Stomach (tissue), 19 donors: ENCODE measurements around the gene GNG3. TPM values are rescaled to one million over a fixed set of nuclear protein-coding genes. Genes with fewer than 3 reads are reported as not detected.

Experiments
- DNase-seq, 2 donors: peaks; one replicate each; pipeline versions ENCODE4 v3.0.0 to v3.0.0-alpha.2; 2013 to 2019
- H3K27ac ChIP-seq, 5 donors: fragments of 200-600 bp in 4 of 5; sonication (generic) in 4 of 5; one replicate each; pipeline ENCODE4 v1.5.1; 2013 to 2019; ENCODE audit warnings: mild to moderate bottlenecking in 1 of 5, moderate library complexity in 1 of 5
- H3K27me3 ChIP-seq, 3 donors: fragments of 200-600 bp; sonication (generic); one replicate each; pipeline ENCODE4 v1.5.1; 2017 to 2019; ENCODE audit warnings: mixed run types in 1 of 3
- H3K36me3 ChIP-seq, 4 donors: fragments of 200-600 bp; sonication (generic); 1 replicate in 3 of 4; 2 replicates in 1 of 4; pipeline ENCODE4 v1.5.1; 2016 to 2019
- H3K4me1 ChIP-seq, 4 donors: fragments of 200-600 bp; sonication (generic); one replicate each; pipeline ENCODE4 v1.5.1; 2016 to 2019
- H3K4me3 ChIP-seq, 4 donors: fragments of 200-600 bp; sonication (generic) in 3 of 4; one replicate each; pipeline ENCODE4 v1.5.1; 2016 to 2019; ENCODE audit warnings: mild to moderate bottlenecking in 1 of 4
- H3K9me3 ChIP-seq, 4 donors: fragments of 200-600 bp; sonication (generic); one replicate each; pipeline ENCODE4 v1.5.1; 2016 to 2019
- CTCF ChIP-seq, 7 experiments: fragments of 450-650 bp in 4 of 7; fragments of 200-600 bp in 3 of 7; sonication (generic) in 3 of 7; IDR thresholded peaks; one replicate each; pipeline ENCODE4 v1.5.1; 2016 to 2019; ENCODE audit warnings: antibody characterized with exemption in 7 of 7, control low read depth in 2 of 7, mild to moderate bottlenecking in 1 of 7
- EP300 ChIP-seq: sonication (generic); formaldehyde crosslinking; IDR thresholded peaks from one replicate; pipeline ENCODE4 v1.6.1; 2017; ENCODE audit warnings: antibody characterized with exemption
- POLR2A ChIP-seq, 4 donors: fragments of 450-650 bp; IDR thresholded peaks; one replicate each; pipeline ENCODE4 v1.6.1; 2016; ENCODE audit warnings: antibody characterized with exemption in 4 of 4, control low read depth in 2 of 4, mild to moderate bottlenecking in 1 of 4, moderate library complexity in 1 of 4
- POLR2AphosphoS5 ChIP-seq, 3 donors: sonication (generic); formaldehyde crosslinking; IDR thresholded peaks; one replicate each; pipeline ENCODE4 v1.6.1; 2016; ENCODE audit warnings: antibody characterized with exemption in 3 of 3
- whole genome bisulfite sequencing, 5 donors: extraction: QIAGEN DNeasy Blood & Tissue Kit in 3 of 5; methylation state at CpG; one replicate each; pipeline versions ENCODE4 v1.1.5 to v1.1.7; 2013 to 2018; 5-methylcytosine and 5-hydroxymethylcytosine counted together
- intact Hi-C: fragments of 100-400 bp; cut with DNase I; formaldehyde crosslinking; loops from one replicate; pipeline ENCODE4 v1.15.1; 2023; ENCODE audit warnings: low total_unique reads
- long read RNA-seq, 10 donors: transcript quantifications; one replicate each; lab custom pipeline, GENCODE V29; 2026
- polyA plus RNA-seq, 3 donors: library from polyadenylated mRNA; stranded (reverse); fragments of 200-250 nt; gene quantifications; one replicate each; pipeline ENCODE4 v1.2.3, GENCODE V29; 2013
- total RNA-seq, 5 donors: library from RNA; depleted of rRNA; stranded (reverse); fragments of >200 nt; gene quantifications; one replicate each; pipeline versions ENCODE4 v1.1.0 to v1.2.3, GENCODE V29; 2014 to 2016
- donor health status: healthy with polysubstance abuse.
- donor health status: Bipolar disorder and iron deficiency.
- donor health status: healthy.

The GNG3 gene
- total RNA-seq (not detected), polyA plus RNA-seq (under 1 TPM in 1 of 3 donors, not detected in 2; 0.75 TPM)
- long read RNA-seq, donor 1, transcript GNG3-201 (3 exons, 882 nt), result major isoform, 5 of 5 reads
- long read RNA-seq, donor 1, partial matches to known transcripts, result 0 of 5 reads
- long read RNA-seq, donor 1, other reads (novel, unspliced or antisense), result 0 of 5 reads
- long read RNA-seq, donor 2, transcript GNG3-201 (3 exons, 882 nt), result major isoform, 7 of 7 reads
- long read RNA-seq, donor 2, partial matches to known transcripts, result 0 of 7 reads
- long read RNA-seq, donor 2, other reads (novel, unspliced or antisense), result 0 of 7 reads
- long read RNA-seq, donor 3, result 0 reads
- long read RNA-seq, donor 4, partial matches to known transcripts, result 0 of 1 reads
- long read RNA-seq, donor 4, other reads (novel, unspliced or antisense), result 0 of 1 reads
- long read RNA-seq, donor 5, transcript GNG3-201 (3 exons, 882 nt), result major isoform, 6 of 6 reads
- long read RNA-seq, donor 5, partial matches to known transcripts, result 0 of 6 reads
- long read RNA-seq, donor 5, other reads (novel, unspliced or antisense), result 0 of 6 reads
- long read RNA-seq, donor 6, transcript GNG3-201 (3 exons, 882 nt), result major isoform, 6 of 6 reads
- long read RNA-seq, donor 6, partial matches to known transcripts, result 0 of 6 reads
- long read RNA-seq, donor 6, other reads (novel, unspliced or antisense), result 0 of 6 reads
- long read RNA-seq, donor 7, transcript GNG3-201 (3 exons, 882 nt), result major isoform, 12 of 12 reads
- long read RNA-seq, donor 7, partial matches to known transcripts, result 0 of 12 reads
- long read RNA-seq, donor 7, other reads (novel, unspliced or antisense), result 0 of 12 reads
- long read RNA-seq, donor 8, partial matches to known transcripts, result 33 of 49 reads
- long read RNA-seq, donor 8, other reads (novel, unspliced or antisense), result 13 of 49 reads
- long read RNA-seq, donor 9, partial matches to known transcripts, result 0 of 1 reads
- long read RNA-seq, donor 9, other reads (novel, unspliced or antisense), result 0 of 1 reads
- long read RNA-seq, donor 10, result 0 reads

GRCh38 chr11:62707277-62707861 lies at the start of gene GNG3, which contains the start of gene BSCL2:
TSS of gene GNG3 (plus strand) at chr11:62707676. CDS start at chr11:62708296, 620 bp downstream.
TSS of gene BSCL2 (minus strand) at chr11:62707424. CDS start at chr11:62707195, 229 bp downstream.
- 76 to 84% (median 82%) methylated on average over 6 to 10 of the region's 10 CpGs for WGBS, 5 donors
- peaks cover 13 to 24% (median 22%) of the 10 kb centered on the region in 4 donors for H3K36me3 ChIP-seq
- TF ChIP-seq CTCF (IDR thresholded peaks at IDR 0.05) (no peak), EP300 (no peak), POLR2A (IDR thresholded peaks at IDR 0.05) (no peak), POLR2AphosphoS5 (IDR thresholded peaks at IDR 0.05) (no peak)
- peak within 1 kb of the TSS; percentile 89 to 99 (median 92) for H3K27ac ChIP-seq
- no peaks in the 10 kb centered on the region for H3K27me3 ChIP-seq
- H3K9me3 ChIP-seq, result no peaks in the 10 kb centered on the region
- peaks cover 42 to 71% (median 58%) of the 10 kb centered on the region in 4 donors for H3K4me1 ChIP-seq
- H3K4me3 ChIP-seq, result peak within 1 kb of the TSS; percentile 65 to 87 (median 80)
- peak in 1 of 2 donors; percentile 84 for DNase-seq
- intact Hi-C loops, result no loop called here

- DNase-seq, result peak; percentile 55 to 89
- H3K36me3 ChIP-seq, result peaks cover 9 to 42% (median 29%) of the 10 kb centered on the region in 4 donors
- TF ChIP-seq EP300, result no peak
- no peak for TF ChIP-seq POLR2AphosphoS5 (IDR thresholded peaks at IDR 0.05)
- TF ChIP-seq CTCF (IDR thresholded peaks at IDR 0.05), result no peak
- no peak for TF ChIP-seq POLR2A (IDR thresholded peaks at IDR 0.05)
- peak overlapping the region; percentile 78 to 94 (median 83) for H3K4me3 ChIP-seq
- no peaks in the 10 kb centered on the region for H3K27me3 ChIP-seq
- 2 to 6% (median 2%) methylated on average over 12 to 36 of the region's 36 CpGs for WGBS, 5 donors
- intact Hi-C loops, result no loop called here
- H3K27ac ChIP-seq, result peak overlapping the region; percentile 91 to 97 (median 94)
- H3K4me1 ChIP-seq, result peaks cover 24 to 57% (median 50%) of the 10 kb centered on the region in 4 donors
- H3K9me3 ChIP-seq, result no peaks in the 10 kb centered on the region
Measured at GRCh38 chr11:62664405-62665074, 42.9 kb upstream of the GNG3 start.

GRCh38 chr11:62665075-62665598 lies 42.3 kb upstream of the GNG3 start, which contains the start of the genes C11orf98 and CSKMT:
TSS of gene C11orf98 (minus strand) at chr11:62665210. CDS start at chr11:62665169, 41 bp downstream.
TSS of gene CSKMT (plus strand) at chr11:62665312. CDS start at chr11:62665880, 568 bp downstream.
- Histone ChIP-seq H3K27me3 (no peaks in the 10 kb centered on the region), H3K4me3 (peak within 1 kb of the TSS; percentile 78 to 94 (median 83)), H3K36me3 (peaks cover 9 to 42% (median 29%) of the 10 kb centered on the region in 4 donors), H3K27ac (peak within 1 kb of the TSS; percentile 91 to 97 (median 94)), H3K9me3 (no peaks in the 10 kb centered on the region), H3K4me1 (peaks cover 30 to 62% (median 56%) of the 10 kb centered on the region in 4 donors)
- 0 to 1% (median 0%) methylated on average over 22 to 47 of the region's 47 CpGs for WGBS, 5 donors
- intact Hi-C loops, result no loop called here
- TF ChIP-seq CTCF (IDR thresholded peaks at IDR 0.05), result no peak
- no peak for TF ChIP-seq EP300
- peak; percentile 90 to 100 (median 100) for TF ChIP-seq POLR2AphosphoS5 (IDR thresholded peaks at IDR 0.05)
- TF ChIP-seq POLR2A (IDR thresholded peaks at IDR 0.05), result peak in 2 of 4 donors; percentile 92 to 93
- peak; percentile 95 to 98 for DNase-seq
